ENCODE data around the gene KRTAP29-1. TPM values are rescaled to one million over a fixed set of nuclear protein-coding genes. Genes with fewer than 3 reads are reported as not detected.

Gene KRTAP29-1
- total RNA-seq, 1 donor from 2014 or later, result not detected

GRCh38 chr17:41345992-41346391 lies 43.3 kb upstream of the KRTAP29-1 start:
- DNase-seq (ENCODE audit: low read depth, low spot score), result no peak
- no peak overlapping the region for H3K27ac Mint-ChIP-seq (ENCODE audit: unreplicated experiment)
- H3K4me1 Mint-ChIP-seq, result peaks cover 14% of the 10 kb centered on the region
- no peak overlapping the region for H3K4me3 Mint-ChIP-seq
- peaks cover 12% of the 10 kb centered on the region for H3K36me3 Mint-ChIP-seq (ENCODE audit: low read depth)
- TF ChIP-seq, protein P1, sequence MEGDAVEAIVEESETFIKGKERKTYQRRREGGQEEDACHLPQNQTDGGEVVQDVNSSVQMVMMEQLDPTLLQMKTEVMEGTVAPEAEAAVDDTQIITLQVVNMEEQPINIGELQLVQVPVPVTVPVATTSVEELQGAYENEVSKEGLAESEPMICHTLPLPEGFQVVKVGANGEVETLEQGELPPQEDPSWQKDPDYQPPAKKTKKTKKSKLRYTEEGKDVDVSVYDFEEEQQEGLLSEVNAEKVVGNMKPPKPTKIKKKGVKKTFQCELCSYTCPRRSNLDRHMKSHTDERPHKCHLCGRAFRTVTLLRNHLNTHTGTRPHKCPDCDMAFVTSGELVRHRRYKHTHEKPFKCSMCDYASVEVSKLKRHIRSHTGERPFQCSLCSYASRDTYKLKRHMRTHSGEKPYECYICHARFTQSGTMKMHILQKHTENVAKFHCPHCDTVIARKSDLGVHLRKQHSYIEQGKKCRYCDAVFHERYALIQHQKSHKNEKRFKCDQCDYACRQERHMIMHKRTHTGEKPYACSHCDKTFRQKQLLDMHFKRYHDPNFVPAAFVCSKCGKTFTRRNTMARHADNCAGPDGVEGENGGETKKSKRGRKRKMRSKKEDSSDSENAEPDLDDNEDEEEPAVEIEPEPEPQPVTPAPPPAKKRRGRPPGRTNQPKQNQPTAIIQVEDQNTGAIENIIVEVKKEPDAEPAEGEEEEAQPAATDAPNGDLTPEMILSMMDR (conservative IDR thresholded peaks at IDR 0.05), result no peak
- H3K27me3 Mint-ChIP-seq (ENCODE audit: low read depth), result no peaks in the 10 kb centered on the region
- peaks cover 13% of the 10 kb centered on the region for H3K9me3 Mint-ChIP-seq

GRCh38 chr17:41343029-41343428 lies 40.4 kb upstream of the KRTAP29-1 start:
- H3K36me3 Mint-ChIP-seq (ENCODE audit: low read depth), result peaks cover 12% of the 10 kb centered on the region
- peak overlapping the region; percentile 45 for H3K27ac Mint-ChIP-seq (ENCODE audit: unreplicated experiment)
- TF ChIP-seq, protein P1 (conservative IDR thresholded peaks at IDR 0.05), result no peak
- peaks cover 25% of the 10 kb centered on the region for H3K4me1 Mint-ChIP-seq
- DNase-seq (ENCODE audit: low read depth, low spot score), result no peak
- H3K4me3 Mint-ChIP-seq, result no peak overlapping the region
- H3K27me3 Mint-ChIP-seq (ENCODE audit: low read depth), result no peaks in the 10 kb centered on the region
- H3K9me3 Mint-ChIP-seq, result peaks cover 10% of the 10 kb centered on the region

- no peak for DNase-seq (ENCODE audit: low read depth, low spot score)
- Mint-ChIP-seq H3K27ac (ENCODE audit: unreplicated experiment) (no peak overlapping the region), H3K4me3 (peak overlapping the region; percentile 7), H3K27me3 (ENCODE audit: low read depth) (no peaks in the 10 kb centered on the region), H3K9me3 (peaks cover 10% of the 10 kb centered on the region), H3K36me3 (ENCODE audit: low read depth) (peaks cover 12% of the 10 kb centered on the region), H3K4me1 (peaks cover 25% of the 10 kb centered on the region)
- TF ChIP-seq, protein P1 (conservative IDR thresholded peaks at IDR 0.05), result no peak
Measured at GRCh38 chr17:41340934-41341861, 38.5 kb upstream of the KRTAP29-1 start.

- Mint-ChIP-seq H3K4me1 (peaks cover 25% of the 10 kb centered on the region), H3K27me3 (ENCODE audit: low read depth) (no peaks in the 10 kb centered on the region), H3K36me3 (ENCODE audit: low read depth) (peaks cover 12% of the 10 kb centered on the region), H3K27ac (ENCODE audit: unreplicated experiment) (no peak overlapping the region), H3K9me3 (peaks cover 10% of the 10 kb centered on the region), H3K4me3 (no peak overlapping the region)
- TF ChIP-seq, protein P1 (conservative IDR thresholded peaks at IDR 0.05), result no peak
- DNase-seq (ENCODE audit: low read depth, low spot score), result no peak
Measured at GRCh38 chr17:41340494-41340893, 37.8 kb upstream of the KRTAP29-1 start.

- DNase-seq (ENCODE audit: low read depth, low spot score), result no peak
- Mint-ChIP-seq H3K4me1 (peaks cover 25% of the 10 kb centered on the region), H3K36me3 (ENCODE audit: low read depth) (peaks cover 12% of the 10 kb centered on the region), H3K4me3 (no peak overlapping the region), H3K27ac (ENCODE audit: unreplicated experiment) (no peak overlapping the region), H3K9me3 (peaks cover 6% of the 10 kb centered on the region), H3K27me3 (ENCODE audit: low read depth) (no peaks in the 10 kb centered on the region)
- TF ChIP-seq, protein P1 (conservative IDR thresholded peaks at IDR 0.05), result no peak
Measured at GRCh38 chr17:41339571-41340172, 37.0 kb upstream of the KRTAP29-1 start.
